GM21360 (cell line): Measurements from ENCODE around the gene SLC1A2.

Source experiments
- ATAC-seq: cut with Tn5 transposase; IDR thresholded peaks from one replicate; pipeline ENCODE4 v1.9.1; 2021; ENCODE audit warnings: mild to moderate bottlenecking, moderate library complexity; ENCODE audit not compliant: unreplicated experiment

SLC1A2 gene

DNA sequence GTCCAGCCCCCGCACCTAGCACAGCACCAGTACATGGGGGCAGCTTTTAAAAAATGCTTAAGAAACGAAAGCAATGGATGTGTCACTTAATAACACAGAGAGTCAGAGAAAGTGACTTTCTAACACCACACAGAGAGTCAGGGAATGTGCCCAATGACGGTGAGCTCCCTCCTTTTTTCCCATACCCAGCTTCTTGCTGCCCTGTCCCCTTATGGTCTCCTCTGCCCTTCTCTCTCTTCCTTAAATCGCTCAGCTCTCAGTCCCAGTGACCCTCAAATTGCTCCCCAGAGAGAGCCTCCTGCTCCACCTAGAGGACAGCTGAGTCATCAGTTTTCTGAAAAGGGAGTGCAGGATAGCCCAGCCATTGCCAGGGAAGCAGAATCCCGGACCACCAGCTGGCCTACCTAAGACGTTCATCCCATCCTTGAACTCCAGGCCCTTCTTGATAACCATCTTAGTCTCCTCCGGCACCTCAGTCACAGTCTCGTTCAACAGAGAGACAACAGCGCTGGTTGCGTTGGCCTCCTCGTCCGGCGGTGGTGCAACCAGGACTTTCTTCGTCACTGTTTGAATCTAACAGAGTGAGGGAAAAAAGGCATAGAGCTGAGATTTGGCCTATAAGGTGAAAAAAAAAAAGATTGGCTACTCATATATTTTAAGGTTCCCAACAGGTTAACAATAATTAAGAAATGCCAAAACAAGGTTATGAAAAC is 113.5 kb downstream of the SLC1A2 start:
- ATAC-seq, result no peak

- no peak for ATAC-seq
Observed at GRCh38 chr11:35304900-35305460, 114.4 kb downstream of the SLC1A2 start.

DNA sequence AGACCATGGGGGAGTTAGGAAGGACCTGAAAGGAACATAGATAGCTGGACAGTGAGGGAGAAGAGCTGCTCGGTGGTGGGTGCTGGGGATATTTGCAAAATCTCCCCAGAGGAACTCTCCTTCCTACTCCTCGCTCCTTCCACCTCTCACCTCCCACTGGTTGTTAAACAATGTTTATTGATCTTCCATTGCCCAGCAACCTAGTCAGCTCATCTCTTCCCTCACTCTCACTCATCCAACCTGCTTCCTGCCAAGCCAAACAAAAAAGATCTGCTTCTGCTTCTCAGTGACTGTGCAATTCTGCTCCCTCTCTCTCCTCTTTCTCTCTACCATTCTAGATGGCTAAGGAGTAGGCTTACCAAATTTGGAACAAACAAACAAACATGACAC is 115.0 kb downstream of the SLC1A2 start:
- ATAC-seq, result no peak

- ATAC-seq, result no peak
Observed at GRCh38 chr11:35303596-35304385, 115.6 kb downstream of the SLC1A2 start.

- no peak for ATAC-seq
Observed at GRCh38 chr11:35302398-35302797, 117.0 kb downstream of the SLC1A2 start.

GRCh38 chr11:35298369-35298768 is 121.0 kb downstream of the SLC1A2 start:
- ATAC-seq, result no peak

DNA sequence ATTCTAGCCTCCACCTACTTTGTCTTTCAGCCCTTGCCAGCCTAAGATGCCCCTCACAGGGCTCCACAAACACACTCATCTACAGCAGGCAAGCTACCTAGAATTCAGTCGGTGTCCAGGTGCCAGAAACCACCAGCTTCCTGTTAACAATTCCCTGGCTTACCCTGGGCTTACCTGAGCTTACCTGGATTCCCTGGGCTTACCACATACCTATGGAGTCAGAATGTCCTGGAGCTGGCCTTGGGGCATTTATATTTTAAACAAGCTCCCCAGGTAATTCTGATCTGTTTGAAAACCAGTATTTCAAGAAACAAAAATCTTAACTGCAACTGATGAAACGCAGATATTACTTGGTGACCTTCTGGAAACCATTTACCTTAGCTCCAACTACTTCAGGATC is 123.6 kb downstream of the SLC1A2 start:
- ATAC-seq, result no peak

DNA sequence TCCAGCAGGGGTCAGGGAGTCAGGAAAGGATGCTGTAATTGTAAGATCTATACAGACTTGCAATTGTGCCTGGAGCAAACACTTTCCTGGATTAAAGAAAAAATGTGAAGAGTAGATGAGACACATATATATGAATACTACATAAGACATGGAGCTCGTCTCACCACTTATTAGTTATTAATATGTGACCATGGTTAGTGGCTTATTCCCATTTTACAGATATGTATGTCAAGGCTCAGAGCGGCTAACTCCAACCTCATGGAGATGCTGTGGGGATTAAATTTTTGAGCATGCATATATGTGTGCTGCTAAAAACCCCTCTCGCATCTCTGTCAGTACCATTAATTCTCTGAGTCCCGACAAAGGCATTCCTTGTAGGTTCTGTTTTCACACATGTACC is 125.7 kb downstream of the SLC1A2 start:
- no peak for ATAC-seq

DNA sequence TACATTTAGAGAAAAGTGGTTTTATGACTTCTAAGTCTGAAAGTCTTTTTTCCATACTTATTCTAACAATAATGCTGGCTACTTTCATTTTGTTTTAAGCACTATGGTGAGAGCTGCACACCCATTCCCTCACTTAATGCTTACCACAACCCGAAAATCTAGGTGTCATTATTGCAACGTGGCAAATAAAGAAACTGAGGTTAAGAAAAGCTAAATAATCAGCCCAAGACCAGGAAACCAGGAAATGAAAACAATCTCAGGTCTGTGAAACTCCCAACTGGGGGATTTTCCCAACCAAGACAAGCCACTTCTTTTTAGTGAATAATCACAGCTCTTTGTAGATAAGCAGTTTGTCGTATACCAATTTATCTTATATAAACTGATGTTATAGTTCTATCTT is 126.3 kb downstream of the SLC1A2 start:
- no peak for ATAC-seq

DNA sequence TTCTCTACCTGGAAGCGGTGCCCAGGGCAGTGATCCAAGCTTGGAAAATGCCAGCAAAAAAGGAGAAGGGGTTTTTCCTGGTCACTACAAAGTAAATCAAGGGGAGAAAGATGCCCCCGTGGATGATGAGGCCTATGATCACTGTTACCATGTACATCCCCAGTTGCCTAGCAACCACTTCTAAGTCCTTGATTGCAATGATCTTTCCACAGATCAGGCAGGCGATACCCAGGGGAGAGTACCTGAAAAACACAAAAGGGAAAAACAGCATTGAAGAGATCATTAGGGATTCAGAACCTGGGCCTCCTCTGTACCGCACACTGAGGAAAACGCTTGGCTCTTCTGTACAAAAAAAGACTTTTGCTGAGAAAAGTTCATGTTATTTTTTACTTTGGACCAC is 127.1 kb downstream of the SLC1A2 start:
- no peak for ATAC-seq

- no peak for ATAC-seq
Observed at GRCh38 chr11:35290876-35291275, 128.5 kb downstream of the SLC1A2 start.

GRCh38 chr11:35289821-35290220 is 129.5 kb downstream of the SLC1A2 start:
- no peak for ATAC-seq

GRCh38 chr11:35288817-35289541 is 130.4 kb downstream of the SLC1A2 start:
- ATAC-seq, result no peak

GRCh38 chr11:35288309-35288708 is 131.0 kb downstream of the SLC1A2 start:
- ATAC-seq, result no peak

- ATAC-seq, result no peak
Observed at GRCh38 chr11:35287344-35287890, 131.9 kb downstream of the SLC1A2 start.

- no peak for ATAC-seq
Observed at GRCh38 chr11:35286126-35286525, 133.2 kb downstream of the SLC1A2 start.

- ATAC-seq, result no peak
Observed at GRCh38 chr11:35285471-35285870, 133.9 kb downstream of the SLC1A2 start.

DNA sequence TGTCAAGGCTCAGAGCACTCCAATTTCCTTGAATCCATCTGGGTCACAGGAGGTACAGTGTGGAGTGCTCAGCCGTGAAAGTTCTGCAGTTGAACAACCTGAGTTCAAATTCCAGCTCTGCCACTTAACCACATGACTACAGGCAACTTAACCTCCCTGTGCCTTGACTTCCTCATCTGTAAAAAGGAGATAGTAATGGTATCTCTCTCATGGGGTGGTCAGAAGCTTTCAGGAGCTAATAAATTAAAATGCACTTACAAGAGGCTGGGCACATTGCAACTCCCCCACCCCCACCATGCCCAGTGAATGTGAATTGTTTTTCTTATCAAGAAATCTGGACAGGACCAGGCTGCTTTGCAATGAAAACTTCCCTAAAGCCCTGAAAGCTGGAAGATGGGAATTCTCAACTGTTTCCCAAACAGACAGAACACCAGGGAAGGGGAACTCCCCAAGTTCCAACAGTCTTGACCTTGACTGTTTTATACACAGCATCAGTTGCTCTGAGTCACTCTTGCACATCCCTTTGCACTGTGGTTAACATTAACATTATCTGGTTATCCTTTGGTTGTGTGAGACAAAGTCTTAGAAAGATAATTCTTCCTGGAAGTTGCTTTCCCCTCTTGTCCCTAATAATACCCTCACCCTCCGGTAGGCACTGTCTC is 137.0 kb downstream of the SLC1A2 start:
- no peak for ATAC-seq

GRCh38 chr11:35281169-35281688 is 138.1 kb downstream of the SLC1A2 start:
- ATAC-seq, result no peak

DNA sequence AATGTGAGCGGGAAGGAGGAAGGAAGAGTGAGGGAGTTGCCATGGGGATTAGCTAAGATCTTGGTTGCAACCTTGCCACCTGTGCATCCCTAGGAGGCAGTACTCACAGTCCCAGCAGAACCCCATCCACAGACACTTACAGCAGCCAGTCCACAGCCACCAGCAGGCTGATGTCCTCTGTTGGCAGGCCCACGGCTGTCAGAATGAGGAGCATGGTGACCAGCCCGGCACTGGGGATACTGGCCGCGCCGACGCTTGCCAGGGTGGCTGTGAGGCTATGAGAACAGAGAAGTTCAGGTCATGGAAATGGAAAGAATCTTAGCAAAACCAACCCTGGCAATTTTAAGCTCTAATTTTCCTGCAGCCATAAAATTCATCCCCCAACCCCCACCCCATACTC is 138.6 kb downstream of the SLC1A2 start:
- ATAC-seq, result no peak
